WI38 (cell line): ENCODE data around the gene AGBL4.

Experiments used
- H3K4me3 ChIP-seq: 2 replicates; pipeline ENCODE4 v1.5.1; 2011; ENCODE audit warnings: low read depth, mild to moderate bottlenecking, control low read depth, low read length
- CTCF ChIP-seq: IDR thresholded peaks from 2 replicates; pipeline ENCODE4 v1.5.1; 2012; ENCODE audit warnings: low read depth, mild to moderate bottlenecking, control low read depth, low read length

AGBL4 gene

GRCh38 chr1:48570568-48570967 is 1453.2 kb downstream of the AGBL4 start:
- no peak for TF ChIP-seq CTCF
- no peak overlapping the region for H3K4me3 ChIP-seq

- H3K4me3 ChIP-seq, result no peak overlapping the region
- no peak for TF ChIP-seq CTCF
These were observed 1455.3 kb downstream of the AGBL4 start for GRCh38 chr1:48568501-48568900.

GRCh38 chr1:48566492-48566891 is 1457.3 kb downstream of the AGBL4 start:
- TF ChIP-seq CTCF, result no peak
- H3K4me3 ChIP-seq, result no peak overlapping the region

GRCh38 chr1:48563021-48563420 is 1460.7 kb downstream of the AGBL4 start:
- no peak overlapping the region for H3K4me3 ChIP-seq
- no peak for TF ChIP-seq CTCF

- TF ChIP-seq CTCF, result no peak
These were observed 1462.3 kb downstream of the AGBL4 start for GRCh38 chr1:48561444-48561843.

GRCh38 chr1:48560577-48560976 is 1463.2 kb downstream of the AGBL4 start:
- H3K4me3 ChIP-seq, result no peak overlapping the region
- TF ChIP-seq CTCF, result no peak

More at GRCh38 chr1:48561444-48561843, 1462.3 kb downstream of the AGBL4 start:
- no peak overlapping the region for H3K4me3 ChIP-seq

GRCh38 chr1:48560116-48560515 is 1463.6 kb downstream of the AGBL4 start:
- TF ChIP-seq CTCF, result no peak
- no peak overlapping the region for H3K4me3 ChIP-seq
